SU-DHL-6 (cell line): ENCODE results near the gene KCTD16.

Source experiments
- CTCF ChIP-seq: fragments of 200-600 bp; sonication (generic); IDR thresholded peaks from one replicate; pipeline ENCODE4 v1.5.1; 2017; ENCODE audit warnings: antibody characterized with exemption, mild to moderate bottlenecking, low read length, moderate library complexity; ENCODE audit not compliant: insufficient read depth, poor library complexity, severe bottlenecking
- EZH2phosphoT487 ChIP-seq: fragments of 200-600 bp; sonication (generic), shearing (Covaris generic); conservative IDR thresholded peaks from 2 replicates; pipeline ENCODE4 v1.6.1; 2018; ENCODE audit warnings: mild to moderate bottlenecking, antibody characterized with exemption, low read length, moderate library complexity, mixed read lengths

GRCh38 chr5:144191531-144191930, 20.9 kb downstream of the KCTD16 start:
- no peak for TF ChIP-seq EZH2phosphoT487
- no peak for TF ChIP-seq CTCF
